ELR (cell line): ENCODE measurements around the gene KCNJ16.

ENCODE experiments used
- DNase-seq: peaks from one replicate; pipeline ENCODE4 v3.0.0-alpha.2; 2015; ENCODE audit warnings: low read depth

KCNJ16 gene

GRCh38 chr17:70070305-70071027 lies 4.6 kb upstream of the KCNJ16 start:
- no peak for DNase-seq

- no peak for DNase-seq
Observed at GRCh38 chr17:70071127-70071526, 3.9 kb upstream of the KCNJ16 start.

GRCh38 chr17:70071620-70072019 lies 3.4 kb upstream of the KCNJ16 start:
- DNase-seq, result no peak

- no peak for DNase-seq
Observed at GRCh38 chr17:70072546-70073309, 2.3 kb upstream of the KCNJ16 start.

- DNase-seq, result no peak
Observed at GRCh38 chr17:70073310-70073709, 1.7 kb upstream of the KCNJ16 start.

GRCh38 chr17:70073799-70074198 lies 1.2 kb upstream of the KCNJ16 start:
- DNase-seq, result no peak

GRCh38 chr17:70074236-70074830 lies 692 bp upstream of the KCNJ16 start:
- no peak for DNase-seq

GRCh38 chr17:70076189-70076588 lies 1.2 kb downstream of the KCNJ16 start:
- DNase-seq, result no peak

- DNase-seq, result no peak
Observed at GRCh38 chr17:70076831-70077230, 1.8 kb downstream of the KCNJ16 start.

- DNase-seq, result no peak
Observed at GRCh38 chr17:70078549-70078948, 3.5 kb downstream of the KCNJ16 start.

GRCh38 chr17:70078994-70079531 lies 4.0 kb downstream of the KCNJ16 start:
- no peak for DNase-seq

GRCh38 chr17:70080541-70081347 lies 5.7 kb downstream of the KCNJ16 start:
- no peak for DNase-seq

- no peak for DNase-seq
Observed at GRCh38 chr17:70081885-70082284, 6.9 kb downstream of the KCNJ16 start.

- DNase-seq, result peak; percentile 10
Observed at GRCh38 chr17:70084476-70084875, 9.5 kb downstream of the KCNJ16 start.

- DNase-seq, result peak; percentile 41
Observed at GRCh38 chr17:70086516-70086915, 11.5 kb downstream of the KCNJ16 start.

- DNase-seq, result no peak
Observed at GRCh38 chr17:70089513-70090148, 14.6 kb downstream of the KCNJ16 start.

- no peak for DNase-seq
Observed at GRCh38 chr17:70091005-70091568, 16.1 kb downstream of the KCNJ16 start.

GRCh38 chr17:70091696-70092095 lies 16.7 kb downstream of the KCNJ16 start:
- no peak for DNase-seq

GRCh38 chr17:70093163-70093562 lies 18.1 kb downstream of the KCNJ16 start:
- no peak for DNase-seq

- DNase-seq, result no peak
Observed at GRCh38 chr17:70095455-70095854, 20.4 kb downstream of the KCNJ16 start.

GRCh38 chr17:70096861-70097260 lies 21.8 kb downstream of the KCNJ16 start:
- no peak for DNase-seq
